Epithelial cell of prostate (primary cell): ENCODE results near the gene AK6.
"Not testable (repeated sequence)": the region's sequence is repeated elsewhere in the genome, so short reads cannot be mapped to it uniquely, and the experiment has no call there.

Experiments used
- DNase-seq: peaks from one replicate; pipeline ENCODE4 v3.0.0-alpha.2; 2011; ENCODE audit warnings: low read depth, low spot score
- H3K27ac ChIP-seq: fragments of 450-650 bp; 2 replicates; pipeline ENCODE4 v1.5.1; 2017; ENCODE audit warnings: mild to moderate bottlenecking

AK6 gene

GRCh38 chr5:69369340-69370121 lies at the start of gene AK6, which contains the start of the genes RAD17 and TAF9:
AK6 (minus strand) TSS chr5:69369520; CDS start chr5:69369490, 30 bp downstream.
RAD17 (plus strand) TSS chr5:69369818; CDS start chr5:69372209, 2,391 bp downstream.
TAF9 (minus strand) TSS chr5:69369520; CDS start chr5:69365737, 3,783 bp downstream.
- H3K27ac ChIP-seq, result peak within 1 kb of the TSS; percentile 92
- DNase-seq, result peak; percentile 64

GRCh38 chr5:69418554-69418953 lies 49.2 kb upstream of the AK6 start:
- DNase-seq, result no peak
- no peak overlapping the region for H3K27ac ChIP-seq

GRCh38 chr5:69416699-69417098 lies 47.4 kb upstream of the AK6 start:
- peak overlapping the region; percentile 96 for H3K27ac ChIP-seq
- no peak for DNase-seq

GRCh38 chr5:69416180-69416579 lies 46.9 kb upstream of the AK6 start:
- no peak for DNase-seq
- H3K27ac ChIP-seq, result peak overlapping the region; percentile 96

- H3K27ac ChIP-seq, result peak overlapping the region; percentile 96
- DNase-seq, result no peak
These were observed 46.3 kb upstream of the AK6 start for GRCh38 chr5:69415584-69415958.

GRCh38 chr5:69414885-69415583 lies 45.7 kb upstream of the AK6 start, which contains the start of gene MARVELD2:
MARVELD2 (plus strand) TSS chr5:69415116; CDS start chr5:69419386, 4,270 bp downstream.
- H3K27ac ChIP-seq, result peak within 1 kb of the TSS; percentile 96
- DNase-seq, result peak; percentile 53

- no peak overlapping the region for H3K27ac ChIP-seq
- DNase-seq, result no peak
These were observed 35.5 kb upstream of the AK6 start for GRCh38 chr5:69404659-69405330.

GRCh38 chr5:69378376-69378775 lies 9.1 kb upstream of the AK6 start:
- no peak for DNase-seq
- H3K27ac ChIP-seq, result no peak overlapping the region

- no peak overlapping the region for H3K27ac ChIP-seq
- no peak for DNase-seq
These were observed 5.7 kb upstream of the AK6 start for GRCh38 chr5:69374911-69375446.

GRCh38 chr5:69372394-69372793 lies 3.1 kb upstream of the AK6 start:
- DNase-seq, result no peak

GRCh38 chr5:69370335-69370734 lies 1.0 kb upstream of the AK6 start:
- H3K27ac ChIP-seq, result peak overlapping the region; percentile 92
- DNase-seq, result not testable (repeated sequence)

More at GRCh38 chr5:69372394-69372793, 3.1 kb upstream of the AK6 start:
- no peak overlapping the region for H3K27ac ChIP-seq

- no peak for DNase-seq
- peak overlapping the region; percentile 92 for H3K27ac ChIP-seq
These were observed 621 bp downstream of the AK6 start for GRCh38 chr5:69368458-69369339.

GRCh38 chr5:69367697-69368279 lies 1.5 kb downstream of the AK6 start:
- DNase-seq, result no peak
- H3K27ac ChIP-seq, result no peak overlapping the region

- no peak overlapping the region for H3K27ac ChIP-seq
- no peak for DNase-seq
These were observed 4.5 kb downstream of the AK6 start for GRCh38 chr5:69364850-69365249.

GRCh38 chr5:69364414-69364813 lies 4.9 kb downstream of the AK6 start:
- DNase-seq, result no peak
- H3K27ac ChIP-seq, result no peak overlapping the region

GRCh38 chr5:69360442-69360841 lies 8.9 kb downstream of the AK6 start:
- no peak overlapping the region for H3K27ac ChIP-seq
- no peak for DNase-seq

- no peak for DNase-seq
- no peak overlapping the region for H3K27ac ChIP-seq
These were observed 9.6 kb downstream of the AK6 start for GRCh38 chr5:69359699-69360098.

- no peak overlapping the region for H3K27ac ChIP-seq
- DNase-seq, result no peak
These were observed 18.7 kb downstream of the AK6 start for GRCh38 chr5:69350664-69351063.

GRCh38 chr5:69343083-69343482 lies 26.2 kb downstream of the AK6 start:
- DNase-seq, result no peak
- H3K27ac ChIP-seq, result no peak overlapping the region
